ENCODE results near the gene POMT1. TPM values are rescaled to one million over a fixed set of nuclear protein-coding genes. Genes with fewer than 3 reads are reported as not detected.
A peak's percentile ranks its signal among the peaks of the same experiment; 100 is the strongest.

POMT1 gene
- total RNA-seq, 1 experiment from 2014 or later, result 19.7 TPM

DNA sequence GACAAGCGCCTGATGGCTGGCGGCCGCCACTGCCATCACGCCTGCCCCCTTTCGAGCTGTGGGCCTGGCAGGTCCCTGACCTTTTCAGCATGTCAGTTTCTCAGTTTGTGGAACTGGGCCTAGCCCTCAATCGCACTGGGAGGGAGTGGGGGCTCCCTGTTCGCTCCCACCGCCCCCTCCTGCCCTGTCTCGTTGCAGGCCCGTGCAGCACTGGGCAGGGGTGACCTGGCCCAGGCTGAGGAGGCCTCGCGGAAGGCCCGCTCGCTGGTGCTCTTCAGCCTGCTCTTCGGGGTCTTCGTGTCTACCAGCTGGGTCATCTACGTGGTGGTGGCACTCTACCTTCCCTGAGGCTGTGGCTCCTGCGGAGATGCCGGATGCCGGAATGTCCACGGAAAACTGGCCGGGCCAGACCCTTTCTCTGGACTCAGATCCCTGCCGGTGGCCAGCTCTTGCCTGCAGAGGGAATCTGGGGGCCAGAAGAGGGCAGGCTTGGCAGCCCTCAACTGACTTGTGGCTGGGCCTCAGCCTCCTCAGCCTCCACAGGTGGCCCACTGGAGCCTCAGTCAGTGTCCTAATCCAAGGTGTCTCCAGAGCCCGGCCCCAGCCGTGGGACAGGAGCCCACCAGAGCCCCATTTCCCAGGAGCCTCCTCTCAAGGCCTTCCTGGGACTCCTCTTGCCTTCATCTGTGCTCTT is 55.3 kb downstream of the POMT1 start:
- no TSS peak for BruUV-seq (replicated peaks)
- Mint-ChIP-seq H3K36me3 (ENCODE audit: insufficient read depth, unreplicated experiment) (no peaks in the 10 kb centered on the region), H3K27ac (ENCODE audit: low read depth, unreplicated experiment) (no peak overlapping the region), H3K27me3 (ENCODE audit: insufficient read depth, unreplicated experiment) (no peaks in the 10 kb centered on the region), H3K4me1 (ENCODE audit: insufficient read depth, unreplicated experiment) (no peaks in the 10 kb centered on the region), H3K9me3 (ENCODE audit: unreplicated experiment) (no peaks in the 10 kb centered on the region), H3K4me3 (ENCODE audit: unreplicated experiment) (no peak overlapping the region)
- DNase-seq (ENCODE audit: unreplicated experiment), result no peak
- intact Hi-C loops (cut with micrococcal nuclease), result no loop called here
- CTCF ChIA-PET, result no interaction called here
- POLR2A ChIA-PET, result no interaction called here
- TF ChIP-seq, protein P1, sequence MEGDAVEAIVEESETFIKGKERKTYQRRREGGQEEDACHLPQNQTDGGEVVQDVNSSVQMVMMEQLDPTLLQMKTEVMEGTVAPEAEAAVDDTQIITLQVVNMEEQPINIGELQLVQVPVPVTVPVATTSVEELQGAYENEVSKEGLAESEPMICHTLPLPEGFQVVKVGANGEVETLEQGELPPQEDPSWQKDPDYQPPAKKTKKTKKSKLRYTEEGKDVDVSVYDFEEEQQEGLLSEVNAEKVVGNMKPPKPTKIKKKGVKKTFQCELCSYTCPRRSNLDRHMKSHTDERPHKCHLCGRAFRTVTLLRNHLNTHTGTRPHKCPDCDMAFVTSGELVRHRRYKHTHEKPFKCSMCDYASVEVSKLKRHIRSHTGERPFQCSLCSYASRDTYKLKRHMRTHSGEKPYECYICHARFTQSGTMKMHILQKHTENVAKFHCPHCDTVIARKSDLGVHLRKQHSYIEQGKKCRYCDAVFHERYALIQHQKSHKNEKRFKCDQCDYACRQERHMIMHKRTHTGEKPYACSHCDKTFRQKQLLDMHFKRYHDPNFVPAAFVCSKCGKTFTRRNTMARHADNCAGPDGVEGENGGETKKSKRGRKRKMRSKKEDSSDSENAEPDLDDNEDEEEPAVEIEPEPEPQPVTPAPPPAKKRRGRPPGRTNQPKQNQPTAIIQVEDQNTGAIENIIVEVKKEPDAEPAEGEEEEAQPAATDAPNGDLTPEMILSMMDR (IDR thresholded peaks at IDR 0.05; ENCODE audit: unreplicated experiment), result no peak

DNA sequence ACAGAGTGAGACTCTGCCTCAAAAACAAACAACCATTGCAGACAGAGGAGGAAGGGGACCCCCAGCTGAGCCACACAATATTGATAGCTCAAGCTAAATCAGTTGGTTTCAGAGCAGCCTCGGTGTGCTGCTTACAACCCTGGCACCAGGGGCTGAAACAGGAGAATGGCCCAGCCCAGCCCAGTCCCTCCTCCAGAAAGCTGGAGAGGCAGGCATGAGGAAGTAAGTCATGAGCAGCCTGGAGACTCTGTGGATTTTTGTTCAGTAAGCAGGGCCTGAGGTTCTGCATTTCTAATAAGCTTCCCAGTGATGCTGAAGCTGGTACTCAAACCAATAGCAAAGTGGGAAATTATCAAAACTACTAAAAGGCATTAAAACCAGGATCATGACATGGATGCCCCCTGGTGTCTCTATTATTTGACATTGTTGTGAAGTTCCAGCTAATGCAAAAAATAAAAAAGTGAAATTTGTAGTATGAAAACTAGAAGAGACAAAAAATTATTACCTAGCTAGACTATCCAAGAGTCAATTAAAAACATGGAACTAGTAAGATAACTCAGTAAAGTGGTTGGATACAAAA is 56.8 kb downstream of the POMT1 start:
- no peak overlapping the region for H3K4me3 Mint-ChIP-seq (ENCODE audit: unreplicated experiment)
- no peak for DNase-seq (ENCODE audit: unreplicated experiment)
- intact Hi-C loops (cut with micrococcal nuclease), result no loop called here
- no peaks in the 10 kb centered on the region for H3K36me3 Mint-ChIP-seq (ENCODE audit: insufficient read depth, unreplicated experiment)
- no peaks in the 10 kb centered on the region for H3K9me3 Mint-ChIP-seq (ENCODE audit: unreplicated experiment)
- ChIA-PET CTCF (interaction anchor here (0.5 kb wide), 1 partner anchor 318 kb away, joined by 3 read pairs; no protein-coding TSS in a partner anchor), POLR2A (interaction anchor here (1.0 kb wide), 1 partner anchor 16 kb away, joined by 3 read pairs; no protein-coding TSS in a partner anchor)
- TF ChIP-seq, protein P1 (IDR thresholded peaks at IDR 0.05; ENCODE audit: unreplicated experiment), result no peak
- no peak overlapping the region for H3K27ac Mint-ChIP-seq (ENCODE audit: low read depth, unreplicated experiment)
- no peaks in the 10 kb centered on the region for H3K27me3 Mint-ChIP-seq (ENCODE audit: insufficient read depth, unreplicated experiment)
- no TSS peak for BruUV-seq (replicated peaks)
- H3K4me1 Mint-ChIP-seq (ENCODE audit: insufficient read depth, unreplicated experiment), result no peaks in the 10 kb centered on the region

DNA sequence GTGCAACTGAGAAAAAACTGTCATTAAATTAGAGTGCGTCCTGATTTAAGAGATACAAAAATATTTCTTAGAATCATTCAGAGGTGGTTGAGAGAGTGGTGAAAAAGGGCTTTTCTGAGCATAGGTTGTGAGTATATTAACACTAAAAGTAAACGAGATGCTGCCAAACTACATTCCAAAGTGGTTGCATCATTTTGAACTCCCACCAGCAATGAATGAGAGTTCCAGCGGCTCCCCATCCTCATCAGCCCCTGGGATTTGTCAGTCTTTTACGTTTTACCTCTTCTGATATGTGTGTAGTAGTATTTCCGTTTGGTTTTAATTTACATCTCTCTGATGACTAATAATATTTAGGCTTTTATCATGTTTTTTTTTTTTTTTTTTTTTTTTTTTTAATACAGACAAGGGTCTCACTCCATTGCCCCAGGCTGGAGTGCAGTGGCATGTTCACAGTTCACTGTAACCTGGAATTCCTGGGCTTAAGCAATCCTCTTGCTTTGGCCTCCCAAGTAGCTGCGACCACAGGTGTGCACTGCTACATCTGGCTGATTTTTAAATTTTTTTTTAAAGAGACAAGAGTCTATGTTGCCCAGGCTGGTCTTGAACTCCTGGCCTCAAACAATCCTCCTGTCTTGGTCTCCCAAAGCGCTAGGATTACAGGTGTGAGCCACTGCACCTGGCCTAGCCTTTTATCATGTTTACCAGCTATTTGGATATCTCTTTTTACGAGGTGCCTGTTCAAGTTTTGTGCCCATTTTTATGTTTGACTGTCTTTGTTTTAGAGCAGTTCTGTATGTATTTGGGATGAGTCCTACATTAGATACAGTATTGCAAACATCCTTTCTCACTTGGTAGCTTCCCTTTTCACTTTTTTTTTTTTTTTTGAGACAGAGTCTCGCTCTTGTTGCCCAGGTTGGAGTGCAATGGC is 59.6 kb downstream of the POMT1 start:
- H3K9me3 Mint-ChIP-seq (ENCODE audit: unreplicated experiment), result no peaks in the 10 kb centered on the region
- H3K4me3 Mint-ChIP-seq (ENCODE audit: unreplicated experiment), result no peak overlapping the region
- H3K36me3 Mint-ChIP-seq (ENCODE audit: insufficient read depth, unreplicated experiment), result no peaks in the 10 kb centered on the region
- TF ChIP-seq, protein P1 (IDR thresholded peaks at IDR 0.05; ENCODE audit: unreplicated experiment), result no peak
- intact Hi-C loops (cut with micrococcal nuclease), result no loop called here
- POLR2A ChIA-PET, result interaction anchor here (0.6 kb wide), 1 partner anchor 713 kb away, joined by 3 read pairs; no protein-coding TSS in a partner anchor
- no peak overlapping the region for H3K27ac Mint-ChIP-seq (ENCODE audit: low read depth, unreplicated experiment)
- no TSS peak for BruUV-seq (replicated peaks)
- H3K27me3 Mint-ChIP-seq (ENCODE audit: insufficient read depth, unreplicated experiment), result no peaks in the 10 kb centered on the region
- DNase-seq (ENCODE audit: unreplicated experiment), result peak; percentile 19
- no peaks in the 10 kb centered on the region for H3K4me1 Mint-ChIP-seq (ENCODE audit: insufficient read depth, unreplicated experiment)
- CTCF ChIA-PET, result interaction anchor here (0.7 kb wide), 1 partner anchor 55 kb away, joined by 3 read pairs; no protein-coding TSS in a partner anchor

DNA sequence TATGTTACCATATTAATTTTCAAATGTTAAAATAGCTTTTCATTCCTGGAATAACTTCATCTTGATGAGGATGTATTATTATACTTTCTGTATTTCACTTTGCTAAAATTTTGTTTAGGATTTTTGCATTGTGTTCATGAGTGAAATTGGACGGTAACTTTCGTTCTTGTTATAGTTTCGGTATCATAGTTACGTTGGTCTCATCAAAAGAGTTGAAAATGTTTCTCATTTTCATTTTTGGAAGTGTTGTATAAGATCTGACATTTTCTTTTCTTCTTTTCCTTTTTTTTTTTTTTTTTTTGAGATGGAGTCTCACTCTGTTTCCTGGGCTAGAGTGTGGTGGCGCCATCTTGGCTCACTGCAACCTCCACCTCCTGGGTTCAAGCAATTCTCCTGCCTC is 62.7 kb downstream of the POMT1 start:
- Mint-ChIP-seq H3K36me3 (ENCODE audit: insufficient read depth, unreplicated experiment) (peaks cover 13% of the 10 kb centered on the region), H3K9me3 (ENCODE audit: unreplicated experiment) (no peaks in the 10 kb centered on the region), H3K27me3 (ENCODE audit: insufficient read depth, unreplicated experiment) (no peaks in the 10 kb centered on the region), H3K4me1 (ENCODE audit: insufficient read depth, unreplicated experiment) (no peaks in the 10 kb centered on the region), H3K27ac (ENCODE audit: low read depth, unreplicated experiment) (no peak overlapping the region), H3K4me3 (ENCODE audit: unreplicated experiment) (no peak overlapping the region)
- ChIA-PET POLR2A (no interaction called here), CTCF (no interaction called here)
- no peak for DNase-seq (ENCODE audit: unreplicated experiment)
- TF ChIP-seq, protein P1 (IDR thresholded peaks at IDR 0.05; ENCODE audit: unreplicated experiment), result no peak
- no TSS peak for BruUV-seq (replicated peaks)
- intact Hi-C loops (cut with micrococcal nuclease), result no loop called here

All from MCF 10A (cell line).